GM19324 (cell line): Measurements from ENCODE around the gene ZNF837.
"Not testable (repeated sequence)": the region's sequence is repeated elsewhere in the genome, so short reads cannot be mapped to it uniquely, and the experiment has no call there.

Experiments used
- ATAC-seq: cut with Tn5 transposase; IDR thresholded peaks from one replicate; pipeline ENCODE4 v1.9.1; 2021; ENCODE audit warnings: mild to moderate bottlenecking, moderate library complexity; ENCODE audit not compliant: unreplicated experiment, low FRiP score

ZNF837 gene

GRCh38 chr19:58396691-58397532 lies 16.1 kb upstream of the ZNF837 start:
- no peak for ATAC-seq

GRCh38 chr19:58395979-58396627 lies 15.3 kb upstream of the ZNF837 start:
- ATAC-seq: no peak

GRCh38 chr19:58395220-58395978 lies 14.6 kb upstream of the ZNF837 start, which contains the start of gene RNF225:
Gene RNF225, plus strand, starts transcription at chr19:58395656. Its CDS starts 434 bp downstream, at chr19:58396090.
- ATAC-seq: no peak

GRCh38 chr19:58394821-58395219 lies 14.0 kb upstream of the ZNF837 start:
- ATAC-seq: no peak

GRCh38 chr19:58393725-58394033 lies 12.8 kb upstream of the ZNF837 start:
- no peak for ATAC-seq

- ATAC-seq: no peak
These were observed 12.3 kb upstream of the ZNF837 start for GRCh38 chr19:58392945-58393724.

- no peak for ATAC-seq
These were observed 7.3 kb upstream of the ZNF837 start for GRCh38 chr19:58388175-58388526.

- ATAC-seq: no peak
These were observed 6.7 kb upstream of the ZNF837 start for GRCh38 chr19:58387338-58388174.

GRCh38 chr19:58386576-58387337 lies 5.9 kb upstream of the ZNF837 start, which contains the start of gene RPS5:
Gene RPS5, plus strand, starts transcription at chr19:58387269. Its CDS starts 869 bp downstream, at chr19:58388138.
- peak; percentile 91 for ATAC-seq

- ATAC-seq: no peak
These were observed 5.2 kb upstream of the ZNF837 start for GRCh38 chr19:58385891-58386575.

GRCh38 chr19:58385313-58385890 lies 4.6 kb upstream of the ZNF837 start:
- no peak for ATAC-seq

GRCh38 chr19:58382997-58383603 lies 2.3 kb upstream of the ZNF837 start:
- ATAC-seq: no peak

- ATAC-seq: no peak
These were observed 806 bp upstream of the ZNF837 start for GRCh38 chr19:58381460-58382212.

- ATAC-seq: no peak
These were observed 681 bp downstream of the ZNF837 start for GRCh38 chr19:58380037-58380661.

- no peak for ATAC-seq
These were observed 1.6 kb downstream of the ZNF837 start for GRCh38 chr19:58379246-58379645.

- not testable (repeated sequence) for ATAC-seq
These were observed 4.1 kb downstream of the ZNF837 start for GRCh38 chr19:58376724-58377123.
